GM18858 (cell line): ENCODE results near the gene MALSU1.
"Not testable (repeated sequence)": the region's sequence is repeated elsewhere in the genome, so short reads cannot be mapped to it uniquely, and the experiment has no call there.

Experiments used
- ATAC-seq: cut with Tn5 transposase; IDR thresholded peaks from one replicate; pipeline ENCODE4 v1.9.1; 2021; ENCODE audit not compliant: unreplicated experiment

Gene MALSU1

DNA sequence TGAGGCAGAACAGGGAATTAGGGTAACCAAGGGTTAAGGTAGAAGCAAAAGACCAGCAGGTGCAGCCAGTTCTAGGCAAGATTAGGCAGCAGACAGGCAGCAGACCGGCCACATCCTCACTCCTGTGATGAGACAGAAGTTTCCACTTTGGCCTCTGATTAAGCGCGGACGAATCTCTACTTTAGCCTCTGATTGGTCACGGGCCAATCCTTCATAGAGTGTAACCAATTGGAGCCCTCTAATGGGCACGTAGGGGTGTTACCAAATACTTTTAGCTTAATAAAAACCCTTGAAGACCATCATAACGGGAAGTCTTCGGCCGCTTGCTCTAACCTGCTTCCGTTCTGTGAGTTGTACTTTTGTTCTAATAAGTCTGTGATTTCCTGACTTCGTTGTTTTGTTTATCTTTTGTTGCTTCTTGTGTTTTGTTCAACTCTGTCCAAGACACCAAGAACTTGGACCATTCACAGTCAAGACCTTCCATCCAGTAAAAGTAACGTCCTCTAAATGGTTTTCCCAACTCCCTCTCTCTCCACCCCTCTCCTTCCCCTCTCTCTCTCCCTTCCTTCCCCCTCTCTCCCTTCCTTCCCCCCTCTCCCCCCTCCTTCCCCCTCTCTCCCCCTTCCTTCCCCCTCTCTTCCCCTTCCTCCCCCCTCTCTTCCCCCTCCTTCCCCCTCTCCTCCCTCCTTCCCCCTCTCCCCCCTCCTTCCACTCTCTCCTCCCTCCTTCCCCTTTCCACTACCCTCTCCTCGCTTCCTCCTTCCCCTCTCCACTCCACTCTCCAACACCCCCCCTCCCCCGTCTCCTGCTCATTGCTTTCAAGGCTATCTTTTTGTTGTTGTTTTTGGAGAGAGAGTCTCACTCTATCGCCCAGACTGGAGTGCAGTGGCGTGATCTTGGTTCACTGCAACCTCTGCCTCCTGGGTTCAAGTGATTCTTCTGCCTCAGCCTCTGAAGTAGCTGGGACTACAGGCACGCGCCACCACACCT lies 13.2 kb upstream of the MALSU1 start:
- no peak for ATAC-seq

DNA sequence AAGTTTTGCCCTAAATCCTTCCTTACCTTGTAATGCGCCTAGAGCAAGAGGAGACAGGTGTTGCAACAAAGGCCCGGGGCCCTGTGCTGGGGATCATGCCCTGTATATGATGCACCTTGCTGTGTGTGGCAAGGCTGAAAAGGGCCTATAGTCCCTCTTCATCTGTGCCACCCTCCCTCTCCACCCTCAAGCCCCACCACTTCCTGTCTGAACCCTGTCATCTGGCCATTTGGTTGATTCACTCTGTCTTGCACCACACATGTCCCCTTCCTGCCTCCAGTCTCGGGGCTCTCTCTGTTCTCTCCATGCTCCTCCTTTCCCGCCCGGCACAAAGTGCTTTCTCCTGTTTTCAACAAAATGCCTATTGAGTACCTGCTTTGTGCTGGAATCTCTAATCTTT lies 11.5 kb upstream of the MALSU1 start:
- no peak for ATAC-seq

DNA sequence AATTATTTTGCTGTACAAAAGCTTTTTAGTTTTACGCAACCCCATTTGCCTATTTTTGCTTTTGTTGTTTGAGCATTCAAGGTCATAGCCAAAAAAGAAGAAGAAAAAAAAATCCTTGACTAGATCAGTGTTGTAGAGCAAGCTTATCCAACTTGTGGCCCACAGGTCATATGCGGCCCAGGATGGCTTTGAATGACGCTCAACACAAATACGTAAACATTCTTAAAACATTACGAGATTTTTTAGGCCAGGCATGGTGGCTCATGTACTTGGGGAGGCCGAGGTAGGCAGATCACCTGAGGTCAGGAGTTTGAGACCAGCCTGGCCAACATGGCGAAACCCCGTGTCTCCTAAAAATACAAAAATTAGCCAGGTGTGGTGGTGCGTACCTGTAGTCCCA lies 8.1 kb upstream of the MALSU1 start:
- ATAC-seq: no peak

- no peak for ATAC-seq
Measured at GRCh38 chr7:23291957-23292560, 7.1 kb upstream of the MALSU1 start.

DNA sequence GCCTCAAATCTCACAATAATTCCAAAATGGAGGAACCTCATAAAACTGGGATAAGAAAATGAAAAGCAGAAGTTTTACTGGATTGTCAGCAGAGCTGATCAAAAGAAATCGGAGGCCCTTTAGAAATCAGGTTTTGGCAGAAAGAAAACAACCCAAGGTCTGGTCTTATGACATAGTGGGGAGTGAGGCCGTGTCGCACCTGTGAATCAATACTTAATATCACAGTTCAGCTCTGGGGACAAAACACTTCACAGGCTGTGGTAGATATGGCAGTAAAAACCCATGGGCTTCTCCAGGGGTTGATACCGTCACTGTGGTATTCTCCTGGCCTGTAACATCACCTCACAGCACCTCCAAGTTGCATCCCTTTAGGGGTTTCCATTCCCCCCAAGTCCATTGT lies 6.5 kb upstream of the MALSU1 start:
- no peak for ATAC-seq

DNA sequence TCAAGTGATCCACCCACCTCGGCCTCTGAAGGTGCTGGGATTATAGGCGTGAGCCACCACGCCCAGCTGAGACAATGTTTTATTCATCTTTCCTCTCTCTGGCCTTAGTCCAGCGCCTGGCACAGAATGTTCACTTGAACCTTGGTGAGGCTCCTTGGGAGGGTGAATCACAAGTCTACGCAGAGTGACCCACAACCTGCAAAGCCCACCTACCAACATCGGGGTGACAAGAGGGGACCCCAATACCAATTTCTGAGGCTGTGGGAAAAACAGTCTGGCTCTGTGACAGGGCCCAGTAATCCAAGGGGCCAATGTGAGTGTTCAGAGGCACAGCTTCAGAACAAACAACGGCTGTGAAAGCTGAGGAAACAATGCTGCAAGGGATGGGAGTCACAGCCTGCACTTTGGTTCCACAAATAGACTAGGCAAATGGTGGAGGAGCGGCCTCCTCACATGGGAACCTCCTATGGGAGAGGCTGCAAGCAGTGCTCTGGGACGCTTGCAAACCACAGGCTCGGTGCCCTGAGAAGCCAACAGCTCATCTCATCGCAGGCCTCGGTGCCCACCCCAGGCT lies 5.6 kb upstream of the MALSU1 start:
- no peak for ATAC-seq

GRCh38 chr7:23294549-23295400 lies 4.4 kb upstream of the MALSU1 start:
- no peak for ATAC-seq

GRCh38 chr7:23295401-23295697 lies 3.8 kb upstream of the MALSU1 start:
- ATAC-seq: no peak

DNA sequence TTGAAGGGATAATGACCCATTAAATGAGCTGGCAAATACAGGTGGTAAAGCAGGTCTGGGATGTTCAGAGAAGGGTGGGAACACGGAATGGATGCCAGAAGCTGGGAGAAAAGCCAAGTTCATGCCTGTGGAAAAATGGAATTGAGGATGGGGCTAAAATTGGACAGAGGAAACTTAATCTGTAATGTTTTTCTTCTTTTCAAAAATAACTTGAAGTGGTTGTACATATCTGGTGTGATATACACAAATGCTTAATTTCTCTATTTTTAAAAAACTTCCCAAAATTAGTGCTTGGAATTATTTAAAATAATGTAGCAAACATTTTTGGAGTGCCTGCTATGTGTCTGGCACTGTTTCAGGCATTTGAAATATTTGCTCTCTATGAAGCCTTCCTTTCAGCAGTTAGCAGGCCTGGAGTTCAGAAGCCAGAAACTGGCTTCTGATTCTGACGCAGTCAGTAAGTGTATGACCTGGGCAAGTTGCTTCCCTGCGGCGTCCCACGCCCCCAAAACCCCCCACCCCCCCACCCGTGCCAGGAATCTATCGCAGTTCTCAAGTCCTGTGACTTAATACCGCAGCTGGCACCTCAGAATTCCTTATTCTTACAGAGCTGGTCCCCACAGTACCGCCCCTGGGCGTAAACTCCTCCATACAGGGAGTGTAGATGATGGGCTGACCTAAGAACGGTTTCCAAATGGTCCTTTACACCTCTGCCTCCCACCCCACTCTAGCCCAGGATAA lies 828 bp upstream of the MALSU1 start:
- no peak for ATAC-seq

DNA sequence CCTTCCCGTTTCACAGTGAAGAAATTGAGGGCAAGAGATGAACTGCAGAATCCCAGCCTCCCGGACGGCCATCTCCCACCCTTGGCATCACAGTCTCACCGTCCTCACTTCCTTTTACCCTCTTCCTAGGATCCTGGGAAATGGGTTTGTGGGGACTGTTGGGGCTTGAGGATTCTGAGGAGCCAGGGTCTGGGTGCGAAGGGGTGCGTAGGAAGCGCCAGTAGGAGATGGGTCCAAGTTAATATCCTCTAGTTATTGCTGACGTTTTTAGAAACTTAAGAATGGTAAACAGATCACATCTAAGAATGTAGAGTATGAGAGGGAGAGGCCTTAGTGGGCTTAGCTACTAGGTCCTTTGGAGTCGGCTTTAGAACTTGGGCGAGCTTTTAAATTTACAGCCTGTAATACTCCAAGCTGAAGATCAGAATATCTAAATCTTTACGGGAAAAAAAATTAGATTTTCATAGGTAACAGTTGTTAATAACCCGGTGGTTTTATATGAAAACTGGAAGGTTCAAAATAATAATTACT lies 696 bp downstream of the MALSU1 start:
- no peak for ATAC-seq

DNA sequence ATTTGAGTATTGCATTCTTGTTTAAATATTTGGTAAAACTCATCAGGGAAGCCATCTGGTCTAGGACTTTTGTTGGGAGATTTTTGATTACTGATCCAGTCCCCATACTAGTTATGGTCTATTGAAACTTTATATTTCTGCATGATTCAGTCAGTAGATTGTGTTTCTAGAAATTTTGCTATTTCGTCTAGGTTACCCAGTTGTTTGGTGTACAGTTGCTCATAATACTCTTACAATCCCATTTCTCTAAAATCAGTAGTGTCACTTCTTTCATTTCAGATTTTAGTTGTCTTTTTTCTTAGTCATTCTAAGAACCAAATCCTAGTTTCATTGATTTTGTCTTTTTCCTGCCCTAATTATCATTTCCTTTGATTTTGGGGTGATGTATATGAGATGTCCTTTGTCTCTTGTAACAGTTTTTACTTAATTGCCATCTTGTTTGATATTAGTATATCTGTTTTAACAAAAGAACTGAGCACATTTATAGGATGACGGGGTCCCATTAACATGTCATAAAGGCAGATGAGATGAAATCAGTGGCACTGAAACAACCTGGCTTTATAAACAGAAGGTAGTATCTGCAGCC lies 7.9 kb downstream of the MALSU1 start:
- ATAC-seq: no peak

DNA sequence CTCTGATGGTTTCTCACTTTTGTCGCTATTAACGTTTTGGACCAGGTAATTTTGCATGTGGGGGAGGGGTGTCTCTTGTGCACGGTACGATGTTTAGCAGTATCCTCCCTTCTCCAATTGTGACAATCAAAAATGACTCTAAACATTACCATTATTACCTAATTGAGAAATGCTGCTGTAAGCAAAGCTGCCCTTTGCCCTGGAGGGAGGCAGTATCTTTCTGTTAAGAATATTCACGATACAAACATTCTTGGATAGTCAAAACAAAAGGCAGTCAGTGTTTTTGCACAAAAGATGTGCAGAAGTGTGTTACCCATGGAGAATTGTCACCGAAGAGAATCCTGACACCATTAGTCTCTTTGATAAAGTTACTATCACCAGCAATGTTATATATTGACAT lies 9.6 kb downstream of the MALSU1 start:
- ATAC-seq: no peak

- not testable (repeated sequence) for ATAC-seq
Measured at GRCh38 chr7:23312141-23312540, 13.0 kb downstream of the MALSU1 start.

GRCh38 chr7:23315366-23315765 lies 16.2 kb downstream of the MALSU1 start:
- no peak for ATAC-seq

GRCh38 chr7:23331132-23331531 lies 32.0 kb downstream of the MALSU1 start:
- no peak for ATAC-seq

- ATAC-seq: no peak
Measured at GRCh38 chr7:23332193-23332592, 33.1 kb downstream of the MALSU1 start.

- no peak for ATAC-seq
Measured at GRCh38 chr7:23332910-23333612, 33.9 kb downstream of the MALSU1 start.

- ATAC-seq: no peak
Measured at GRCh38 chr7:23333671-23334246, 34.6 kb downstream of the MALSU1 start.

DNA sequence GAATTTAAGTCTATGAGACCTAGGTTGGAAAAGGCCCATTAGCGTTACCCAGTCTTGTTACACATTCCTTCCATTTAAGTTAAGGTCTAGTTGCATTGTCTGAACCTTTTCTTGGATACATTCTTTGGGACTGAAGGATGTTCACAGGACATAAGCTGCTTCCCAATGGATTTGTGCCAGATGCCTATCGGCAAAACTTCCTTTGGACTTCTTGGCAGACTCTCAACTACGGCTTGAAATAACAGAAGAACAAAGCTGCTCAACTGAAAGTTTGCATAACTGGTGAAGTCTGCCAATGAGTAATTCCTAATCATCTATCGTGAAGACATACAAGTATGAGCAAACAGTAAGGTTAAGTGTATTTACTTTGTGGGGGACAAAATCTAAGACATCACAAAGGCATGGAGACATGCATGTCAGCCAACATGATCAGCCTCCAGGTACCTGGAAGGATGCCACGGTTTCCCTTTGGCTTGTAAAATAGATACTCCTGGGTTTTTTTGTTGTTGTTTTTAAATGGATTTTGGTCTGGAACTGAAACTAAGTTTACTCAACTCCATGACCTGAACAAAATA lies 35.4 kb downstream of the MALSU1 start:
- ATAC-seq: no peak
